ENCODE measurements around the gene MLX.

- TF ChIP-seq CTCF (IDR thresholded peaks at IDR 0.05; ENCODE audit: low read length) (no peak), EZH2 (optimal IDR thresholded peaks at IDR 0.05; ENCODE audit: low read depth, low read length) (no peak)
Observed at GRCh38 chr17:42565523-42566214, 1.2 kb upstream of the MLX start.
